ENCODE results near the gene PHKB.
A peak's percentile ranks its signal among the peaks of the same experiment; 100 is the strongest.

The PHKB gene

DNA sequence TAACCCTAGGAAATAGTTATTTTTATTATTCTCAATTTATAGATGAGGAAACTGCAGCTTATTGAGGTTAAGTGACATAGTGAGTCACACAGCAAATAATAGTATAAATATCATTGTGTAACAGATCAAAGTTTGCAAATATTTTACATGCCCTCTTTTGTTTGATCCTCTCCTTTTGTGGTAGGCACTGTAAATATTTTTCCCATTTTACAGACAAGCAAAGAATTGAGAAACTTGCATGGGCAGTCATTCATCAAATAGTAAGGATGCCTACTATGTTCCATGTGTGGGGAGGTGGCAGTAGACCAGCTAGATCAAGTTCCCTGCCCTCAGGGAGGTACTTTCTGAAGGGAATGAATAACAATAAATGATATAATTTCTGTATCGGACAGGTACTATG is 173.0 kb downstream of the PHKB start:
- H4K8ac ChIP-seq (ENCODE audit: low read depth, low read length), result no peak overlapping the region
- no CpG with 5 or more reads among the region's 1 CpG for WGBS (ENCODE audit: extremely low coverage, insufficient coverage, low lambda C conversion rate)
- no peak overlapping the region for H3K4me2 ChIP-seq (ENCODE audit: low read length)

DNA sequence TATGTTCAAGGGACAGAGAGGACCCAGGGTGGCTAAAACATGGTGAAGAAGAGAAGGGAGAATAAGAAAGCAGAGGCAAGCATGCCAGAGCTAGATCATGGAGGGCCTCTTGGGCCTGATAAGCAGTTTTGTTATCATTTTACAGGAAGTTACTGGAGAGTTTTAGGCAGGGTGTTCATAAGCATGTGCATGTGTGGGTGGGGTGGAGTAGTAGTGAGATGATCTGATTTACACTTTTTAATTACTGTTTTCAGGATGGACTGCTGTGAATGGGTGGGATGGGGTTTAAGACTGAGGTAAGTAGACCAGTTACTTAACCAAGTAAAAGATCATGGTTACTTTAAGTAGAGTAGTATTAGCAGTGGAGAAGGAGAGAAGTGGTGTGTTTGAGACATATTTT is 173.6 kb downstream of the PHKB start:
- Histone ChIP-seq H2BK120ac (ENCODE audit: low read depth, low read length) (no peak overlapping the region), H4K5ac (ENCODE audit: low read length) (no peak overlapping the region)

More for the DNA sequence above, 173.0 kb downstream of the PHKB start:
- Histone ChIP-seq H2BK120ac (ENCODE audit: low read depth, low read length) (no peak overlapping the region), H3K4me3 (ENCODE audit: low read length) (no peak overlapping the region), H3K23ac (ENCODE audit: low read length) (no peak overlapping the region), H4K5ac (ENCODE audit: low read length) (no peak overlapping the region), H3K4ac (ENCODE audit: low read depth, low read length) (no peak overlapping the region), H2BK15ac (replicated peaks; ENCODE audit: low read depth) (no peak overlapping the region), H3K4me1 (ENCODE audit: control insufficient read depth, low read depth, low read length) (no peaks in the 10 kb centered on the region), H3K56ac (ENCODE audit: low read length) (no peak overlapping the region), H3K27ac (ENCODE audit: low read depth, low read length) (no peak overlapping the region), H2BK5ac (ENCODE audit: low read length) (no peak overlapping the region), H3K79me2 (ENCODE audit: control insufficient read depth, insufficient read depth, low read length) (no peaks in the 10 kb centered on the region), H3K79me1 (ENCODE audit: low read length) (no peaks in the 10 kb centered on the region), H2AK5ac (ENCODE audit: low read length) (no peak overlapping the region), H3K27me3 (ENCODE audit: insufficient read depth, low read length, poor library complexity) (no peaks in the 10 kb centered on the region), H3K9ac (ENCODE audit: low read length) (no peak overlapping the region), H3K36me3 (ENCODE audit: control insufficient read depth, insufficient read depth, low read length) (no peaks in the 10 kb centered on the region), H3K18ac (ENCODE audit: low read length) (no peak overlapping the region)
- no peak for DNase-seq

DNA sequence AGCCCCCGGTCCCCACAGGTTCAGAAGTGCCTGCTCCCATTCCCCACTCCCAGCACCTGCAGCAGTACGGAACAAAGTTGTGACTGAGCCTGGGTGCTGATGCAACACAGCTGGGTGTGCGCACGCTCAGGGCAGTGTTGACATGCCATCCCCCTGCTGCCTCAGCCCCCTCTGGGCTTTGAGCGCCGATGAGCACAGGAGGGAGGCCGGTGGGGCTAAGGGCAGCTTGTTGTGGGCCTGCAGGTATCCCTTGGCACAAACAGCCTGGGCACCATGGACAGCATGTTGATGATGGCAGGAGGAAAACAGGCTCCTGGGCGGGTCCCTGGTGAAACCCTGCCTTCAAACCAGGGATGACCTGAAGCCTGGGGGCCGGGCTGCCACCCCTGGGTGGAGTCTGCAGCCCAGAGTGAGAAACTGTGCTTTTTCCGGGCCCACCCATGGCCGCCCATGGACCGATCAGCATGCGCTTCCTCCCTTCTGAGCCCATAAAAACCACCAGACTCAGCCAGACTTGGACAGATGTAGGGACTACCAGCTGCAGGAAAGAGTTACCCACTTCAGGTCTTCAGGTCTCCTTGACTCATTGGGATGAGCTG is 175.5 kb downstream of the PHKB start:
- Histone ChIP-seq H3K18ac (ENCODE audit: low read length) (no peak overlapping the region), H3K4me3 (ENCODE audit: low read length) (no peak overlapping the region), H3K56ac (ENCODE audit: low read length) (no peak overlapping the region), H3K79me1 (ENCODE audit: low read length) (no peaks in the 10 kb centered on the region), H2BK120ac (ENCODE audit: low read depth, low read length) (no peak overlapping the region), H3K36me3 (ENCODE audit: control insufficient read depth, insufficient read depth, low read length) (no peaks in the 10 kb centered on the region), H3K79me2 (ENCODE audit: control insufficient read depth, insufficient read depth, low read length) (no peaks in the 10 kb centered on the region), H3K4me2 (ENCODE audit: low read length) (no peak overlapping the region), H3K9ac (ENCODE audit: low read length) (no peak overlapping the region), H3K4ac (ENCODE audit: low read depth, low read length) (no peak overlapping the region), H4K8ac (ENCODE audit: low read depth, low read length) (no peak overlapping the region), H2BK5ac (ENCODE audit: low read length) (no peak overlapping the region), H2AK5ac (ENCODE audit: low read length) (no peak overlapping the region), H3K23ac (ENCODE audit: low read length) (no peak overlapping the region), H3K27me3 (ENCODE audit: insufficient read depth, low read length, poor library complexity) (no peaks in the 10 kb centered on the region), H3K4me1 (ENCODE audit: control insufficient read depth, low read depth, low read length) (no peaks in the 10 kb centered on the region), H2BK15ac (replicated peaks; ENCODE audit: low read depth) (no peak overlapping the region), H3K27ac (ENCODE audit: low read depth, low read length) (no peak overlapping the region), H4K5ac (ENCODE audit: low read length) (no peak overlapping the region)
- no peak for DNase-seq
- WGBS (ENCODE audit: extremely low coverage, insufficient coverage, low lambda C conversion rate), result no CpG with 5 or more reads among the region's 13 CpGs

More for the DNA sequence above, 173.6 kb downstream of the PHKB start:
- Histone ChIP-seq H3K18ac (ENCODE audit: low read length) (no peak overlapping the region), H2BK15ac (replicated peaks; ENCODE audit: low read depth) (no peak overlapping the region), H3K79me1 (ENCODE audit: low read length) (no peaks in the 10 kb centered on the region), H3K4me3 (ENCODE audit: low read length) (no peak overlapping the region), H3K4me2 (ENCODE audit: low read length) (no peak overlapping the region), H3K4me1 (ENCODE audit: control insufficient read depth, low read depth, low read length) (no peaks in the 10 kb centered on the region), H2AK5ac (ENCODE audit: low read length) (no peak overlapping the region), H3K9ac (ENCODE audit: low read length) (no peak overlapping the region), H3K27ac (ENCODE audit: low read depth, low read length) (no peak overlapping the region), H4K8ac (ENCODE audit: low read depth, low read length) (no peak overlapping the region), H3K27me3 (ENCODE audit: insufficient read depth, low read length, poor library complexity) (no peaks in the 10 kb centered on the region), H3K4ac (ENCODE audit: low read depth, low read length) (no peak overlapping the region), H3K56ac (ENCODE audit: low read length) (no peak overlapping the region), H2BK5ac (ENCODE audit: low read length) (no peak overlapping the region), H3K23ac (ENCODE audit: low read length) (no peak overlapping the region), H3K36me3 (ENCODE audit: control insufficient read depth, insufficient read depth, low read length) (no peaks in the 10 kb centered on the region), H3K79me2 (ENCODE audit: control insufficient read depth, insufficient read depth, low read length) (no peaks in the 10 kb centered on the region)
- no peak for DNase-seq

DNA sequence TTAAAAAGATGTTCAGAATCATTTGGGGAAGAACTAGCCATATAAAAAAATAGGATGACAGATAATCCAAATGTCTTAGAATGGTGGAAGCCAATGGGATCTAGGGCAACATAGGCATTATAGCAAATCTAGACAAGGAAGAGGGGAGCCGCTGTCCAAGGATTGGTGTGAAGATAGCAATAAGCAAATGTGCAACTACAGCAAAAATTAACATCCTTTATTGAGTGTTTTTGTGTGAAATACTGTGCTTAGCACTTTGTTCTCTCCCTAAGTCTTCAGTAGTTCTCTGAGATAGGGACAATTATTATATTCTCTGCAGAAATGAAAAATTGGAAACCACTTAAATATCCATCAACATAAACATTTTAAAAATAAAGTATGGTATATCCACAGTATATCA is 177.0 kb downstream of the PHKB start:
- no peak overlapping the region for H2BK120ac ChIP-seq (ENCODE audit: low read depth, low read length)
- H4K5ac ChIP-seq (ENCODE audit: low read length), result no peak overlapping the region
- H3K4ac ChIP-seq (ENCODE audit: low read depth, low read length), result no peak overlapping the region
- no peak overlapping the region for H2AK5ac ChIP-seq (ENCODE audit: low read length)
- no peak overlapping the region for H2BK15ac ChIP-seq (replicated peaks; ENCODE audit: low read depth)
- no peak overlapping the region for H3K4me2 ChIP-seq (ENCODE audit: low read length)
- no peak overlapping the region for H4K8ac ChIP-seq (ENCODE audit: low read depth, low read length)
- no peak overlapping the region for H2BK5ac ChIP-seq (ENCODE audit: low read length)
- no peak overlapping the region for H3K9ac ChIP-seq (ENCODE audit: low read length)
- no peaks in the 10 kb centered on the region for H3K36me3 ChIP-seq (ENCODE audit: control insufficient read depth, insufficient read depth, low read length)
- no peaks in the 10 kb centered on the region for H3K79me2 ChIP-seq (ENCODE audit: control insufficient read depth, insufficient read depth, low read length)
- no peaks in the 10 kb centered on the region for H3K79me1 ChIP-seq (ENCODE audit: low read length)
- no CpG with 5 or more reads among the region's 1 CpG for WGBS (ENCODE audit: extremely low coverage, insufficient coverage, low lambda C conversion rate)
- H3K56ac ChIP-seq (ENCODE audit: low read length), result no peak overlapping the region
- no peak overlapping the region for H3K4me3 ChIP-seq (ENCODE audit: low read length)
- H3K23ac ChIP-seq (ENCODE audit: low read length), result no peak overlapping the region
- no peaks in the 10 kb centered on the region for H3K4me1 ChIP-seq (ENCODE audit: control insufficient read depth, low read depth, low read length)
- H3K27me3 ChIP-seq (ENCODE audit: insufficient read depth, low read length, poor library complexity), result no peaks in the 10 kb centered on the region
- DNase-seq, result no peak
- H3K27ac ChIP-seq (ENCODE audit: low read depth, low read length), result no peak overlapping the region
- H3K18ac ChIP-seq (ENCODE audit: low read length), result no peak overlapping the region

DNA sequence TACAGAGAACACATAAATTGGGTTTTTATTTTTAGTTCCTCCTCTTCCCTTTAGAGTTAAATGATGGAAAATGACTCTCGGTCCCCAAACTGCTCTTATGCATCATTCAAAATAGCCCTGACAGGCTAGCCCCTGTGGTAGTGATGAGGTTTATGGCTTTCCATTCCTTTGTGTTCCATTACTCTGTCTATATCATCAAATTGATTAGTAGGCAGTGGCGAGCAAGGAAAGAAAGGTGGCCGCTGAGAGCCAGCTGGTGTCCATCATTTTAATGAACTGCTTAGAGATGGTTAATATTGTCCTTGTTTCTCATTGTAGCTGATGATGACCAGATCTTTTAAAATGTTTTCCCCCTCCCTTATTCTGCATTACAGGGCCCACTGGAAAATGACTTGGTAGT is 179.5 kb downstream of the PHKB start:
- Histone ChIP-seq H2AK5ac (ENCODE audit: low read length) (no peak overlapping the region), H3K4me3 (ENCODE audit: low read length) (no peak overlapping the region), H3K27me3 (ENCODE audit: insufficient read depth, low read length, poor library complexity) (no peaks in the 10 kb centered on the region), H3K27ac (ENCODE audit: low read depth, low read length) (no peak overlapping the region), H3K79me2 (ENCODE audit: control insufficient read depth, insufficient read depth, low read length) (no peaks in the 10 kb centered on the region), H3K18ac (ENCODE audit: low read length) (no peak overlapping the region), H3K4ac (ENCODE audit: low read depth, low read length) (no peak overlapping the region), H3K4me1 (ENCODE audit: control insufficient read depth, low read depth, low read length) (no peaks in the 10 kb centered on the region), H3K23ac (ENCODE audit: low read length) (no peak overlapping the region), H2BK15ac (replicated peaks; ENCODE audit: low read depth) (no peak overlapping the region), H3K4me2 (ENCODE audit: low read length) (no peak overlapping the region), H2BK5ac (ENCODE audit: low read length) (no peak overlapping the region), H3K56ac (ENCODE audit: low read length) (no peak overlapping the region), H4K5ac (ENCODE audit: low read length) (no peak overlapping the region), H2BK120ac (ENCODE audit: low read depth, low read length) (no peak overlapping the region), H3K9ac (ENCODE audit: low read length) (no peak overlapping the region), H3K36me3 (ENCODE audit: control insufficient read depth, insufficient read depth, low read length) (no peaks in the 10 kb centered on the region), H3K79me1 (ENCODE audit: low read length) (no peaks in the 10 kb centered on the region), H4K8ac (ENCODE audit: low read depth, low read length) (no peak overlapping the region)
- no CpG with 5 or more reads among the region's 3 CpGs for WGBS (ENCODE audit: extremely low coverage, insufficient coverage, low lambda C conversion rate)
- DNase-seq, result no peak

DNA sequence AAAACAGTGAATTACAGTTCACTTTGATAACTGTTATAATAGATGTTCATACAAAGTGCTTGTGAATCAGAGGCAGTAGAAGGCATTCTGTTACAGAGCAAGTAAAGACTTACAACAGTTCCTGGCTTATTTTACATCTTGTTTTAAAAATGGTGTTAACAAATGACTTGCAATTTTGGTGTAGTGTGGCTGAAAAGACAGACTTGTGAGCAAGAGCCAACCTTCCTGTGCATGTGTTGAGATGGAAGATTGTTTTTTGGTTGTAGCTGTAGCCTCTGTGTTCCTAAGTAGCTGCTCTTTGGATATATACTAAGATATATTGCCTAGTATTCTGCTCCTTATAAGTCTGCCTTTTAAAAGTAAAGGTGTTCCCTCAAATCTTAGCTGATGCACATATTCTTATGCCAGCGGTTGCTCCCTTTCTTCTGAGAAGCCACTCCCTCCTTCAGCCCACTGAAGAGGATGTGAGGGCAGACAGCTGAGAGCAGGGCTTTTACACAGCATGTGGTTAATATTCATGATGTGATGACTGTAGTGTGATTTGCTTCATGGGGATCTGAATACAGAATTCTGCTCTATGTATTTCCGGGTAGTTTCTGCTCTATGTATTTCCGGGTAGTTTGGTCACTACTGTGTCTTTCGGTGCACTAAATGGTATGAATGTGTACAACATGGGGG is 182.3 kb downstream of the PHKB start:
- Histone ChIP-seq H3K36me3 (ENCODE audit: control insufficient read depth, insufficient read depth, low read length) (no peaks in the 10 kb centered on the region), H3K4me3 (ENCODE audit: low read length) (no peak overlapping the region)

More for the DNA sequence above, 182.3 kb downstream of the PHKB start:
- no CpG with 5 or more reads among the region's 4 CpGs for WGBS (ENCODE audit: extremely low coverage, insufficient coverage, low lambda C conversion rate)
- Histone ChIP-seq H3K18ac (ENCODE audit: low read length) (no peak overlapping the region), H2BK5ac (ENCODE audit: low read length) (no peak overlapping the region), H3K4me1 (ENCODE audit: control insufficient read depth, low read depth, low read length) (no peaks in the 10 kb centered on the region), H3K4ac (ENCODE audit: low read depth, low read length) (no peak overlapping the region), H4K5ac (ENCODE audit: low read length) (no peak overlapping the region), H3K27me3 (ENCODE audit: insufficient read depth, low read length, poor library complexity) (no peaks in the 10 kb centered on the region), H4K8ac (ENCODE audit: low read depth, low read length) (peak overlapping the region; percentile 40), H2BK15ac (replicated peaks; ENCODE audit: low read depth) (no peak overlapping the region), H2AK5ac (ENCODE audit: low read length) (no peak overlapping the region), H3K79me1 (ENCODE audit: low read length) (no peaks in the 10 kb centered on the region), H3K9ac (ENCODE audit: low read length) (no peak overlapping the region), H3K27ac (ENCODE audit: low read depth, low read length) (no peak overlapping the region), H3K56ac (ENCODE audit: low read length) (no peak overlapping the region), H2BK120ac (ENCODE audit: low read depth, low read length) (no peak overlapping the region), H3K23ac (ENCODE audit: low read length) (no peak overlapping the region), H3K4me2 (ENCODE audit: low read length) (no peak overlapping the region), H3K79me2 (ENCODE audit: control insufficient read depth, insufficient read depth, low read length) (no peaks in the 10 kb centered on the region)
- DNase-seq, result peak; percentile 5

Measured in mesendoderm (in vitro differentiated cells).